LNCaP clone FGC (cell line): ENCODE data around the gene PLEKHG7.

ENCODE experiments used
- DNase-seq: peaks from one replicate; pipeline ENCODE4 v3.0.0-alpha.2; 2011; ENCODE audit warnings: low read depth
- H3K4me3 ChIP-seq: 2 replicates; pipeline ENCODE4 v1.5.1; 2011; ENCODE audit warnings: mild to moderate bottlenecking, low read depth, low read length, control low read depth
- CTCF ChIP-seq: IDR thresholded peaks from 2 replicates; pipeline ENCODE4 v1.5.1; 2012; ENCODE audit warnings: mild to moderate bottlenecking; ENCODE audit not compliant: control insufficient read depth, insufficient read depth; ENCODE audit errors: extremely low read depth

PLEKHG7 gene

GRCh38 chr12:92733181-92733580 lies 30.4 kb downstream of the PLEKHG7 start:
- H3K4me3 ChIP-seq: no peak overlapping the region
- no peak for DNase-seq
- no peak for TF ChIP-seq CTCF

GRCh38 chr12:92733661-92734060 lies 30.9 kb downstream of the PLEKHG7 start:
- no peak for DNase-seq
- no peak overlapping the region for H3K4me3 ChIP-seq
- no peak for TF ChIP-seq CTCF

- 0 out of 2 replicates have a peak, but pooled peaks have one; percentile 10 for TF ChIP-seq CTCF
These were observed 32.4 kb downstream of the PLEKHG7 start for GRCh38 chr12:92735131-92735721.

GRCh38 chr12:92736605-92737004 lies 33.8 kb downstream of the PLEKHG7 start:
- H3K4me3 ChIP-seq: no peak overlapping the region
- no peak for DNase-seq
- no peak for TF ChIP-seq CTCF

More at GRCh38 chr12:92735131-92735721, 32.4 kb downstream of the PLEKHG7 start:
- DNase-seq: peak; percentile 35
- no peak overlapping the region for H3K4me3 ChIP-seq

- no peak for DNase-seq
- TF ChIP-seq CTCF: no peak
- H3K4me3 ChIP-seq: no peak overlapping the region
These were observed 35.4 kb downstream of the PLEKHG7 start for GRCh38 chr12:92737855-92738850.

GRCh38 chr12:92739113-92739512 lies 36.3 kb downstream of the PLEKHG7 start:
- TF ChIP-seq CTCF: no peak
- DNase-seq: no peak
- H3K4me3 ChIP-seq: no peak overlapping the region
